H9 (cell line): ENCODE data around the gene SSNA1. TPM values are rescaled to one million over a fixed set of nuclear protein-coding genes. Genes with fewer than 3 reads are reported as not detected.

ENCODE experiments used
- DNase-seq: peaks from one replicate; pipeline ENCODE4 v3.0.0-alpha.2; 2017
- H2AFZ ChIP-seq: one replicate; pipeline ENCODE4 v1.6.1; 2013; ENCODE audit warnings: mild to moderate bottlenecking, low read length, control low read depth, moderate library complexity
- H2AK5ac ChIP-seq: 2 replicates; pipeline ENCODE4 v1.6.1; 2013; ENCODE audit warnings: low read length, control low read depth, mixed read lengths; ENCODE audit not compliant: insufficient read length
- H2BK120ac ChIP-seq: one replicate; pipeline ENCODE4 v1.6.1; 2013; ENCODE audit warnings: low read depth, mild to moderate bottlenecking, low read length, control low read depth, inconsistent platforms; ENCODE audit not compliant: poor library complexity, severe bottlenecking
- H2BK12ac ChIP-seq: 2 replicates; pipeline ENCODE4 v1.6.1; 2013; ENCODE audit warnings: low read length, control low read depth, mixed read lengths, low read depth; ENCODE audit not compliant: insufficient read length
- H2BK15ac ChIP-seq: 2 replicates; pipeline ENCODE4 v1.6.1; 2013; ENCODE audit warnings: low read depth, low read length, control low read depth
- H2BK20ac ChIP-seq: one replicate; pipeline ENCODE4 v1.6.1; 2013; ENCODE audit warnings: low read depth, mild to moderate bottlenecking, low read length, control low read depth, inconsistent platforms; ENCODE audit not compliant: poor library complexity, severe bottlenecking
- H2BK5ac ChIP-seq: 2 replicates; pipeline ENCODE4 v1.6.1; 2013; ENCODE audit warnings: low read length, control low read depth, mixed read lengths; ENCODE audit not compliant: insufficient read length
- H3K14ac ChIP-seq: 2 replicates; pipeline ENCODE4 v1.6.1; 2013; ENCODE audit warnings: low read length, control low read depth; ENCODE audit not compliant: insufficient read depth
- H3K18ac ChIP-seq: 2 replicates; pipeline ENCODE4 v1.6.1; 2013; ENCODE audit warnings: low read depth, mild to moderate bottlenecking, mixed read lengths, low read length, control low read depth; ENCODE audit not compliant: insufficient read length
- H3K23ac ChIP-seq: 2 replicates; pipeline ENCODE4 v1.6.1; 2013; ENCODE audit warnings: low read length, control low read depth, mixed read lengths, low read depth; ENCODE audit not compliant: insufficient read length
- H3K23me2 ChIP-seq: 2 replicates; pipeline ENCODE4 v1.6.1; 2013; ENCODE audit warnings: low read depth, mild to moderate bottlenecking, mixed read lengths, low read length, control low read depth; ENCODE audit not compliant: insufficient read length, poor library complexity, severe bottlenecking
- H3K27ac ChIP-seq: 2 replicates; pipeline ENCODE4 v1.5.1; 2013; ENCODE audit warnings: low read length, control low read depth, mixed read lengths, low read depth; ENCODE audit not compliant: insufficient read length
- H3K27me3 ChIP-seq: 2 replicates; pipeline ENCODE4 v1.6.1; 2013; ENCODE audit warnings: low read length, control low read depth, inconsistent platforms; ENCODE audit not compliant: insufficient read depth
- H3K4ac ChIP-seq: 2 replicates; pipeline ENCODE4 v1.6.1; 2013; ENCODE audit warnings: low read depth, mild to moderate bottlenecking, control low read depth, inconsistent platforms, low read length, moderate library complexity
- H3K4me1 ChIP-seq: 2 replicates; pipeline ENCODE4 v1.6.1; 2013; ENCODE audit warnings: low read length, control low read depth, inconsistent platforms; ENCODE audit not compliant: insufficient read depth
- H3K4me2 ChIP-seq: 2 replicates; pipeline ENCODE4 v1.6.1; 2013; ENCODE audit warnings: low read length, control low read depth, mixed read lengths; ENCODE audit not compliant: insufficient read length, insufficient read depth
- H3K56ac ChIP-seq: 2 replicates; pipeline ENCODE4 v1.6.1; 2013; ENCODE audit warnings: low read depth, mild to moderate bottlenecking, mixed read lengths, low read length, control low read depth; ENCODE audit not compliant: insufficient read length
- H3K79me1 ChIP-seq: 2 replicates; pipeline ENCODE4 v1.6.1; 2013; ENCODE audit warnings: low read depth, mild to moderate bottlenecking, moderate library complexity, low read length, control low read depth, inconsistent platforms; ENCODE audit not compliant: insufficient read depth, poor library complexity, severe bottlenecking
- H3K79me2 ChIP-seq: 2 replicates; pipeline ENCODE4 v1.6.1; 2013; ENCODE audit warnings: low read length, control low read depth, inconsistent platforms; ENCODE audit not compliant: insufficient read depth
- H3K9ac ChIP-seq: 2 replicates; pipeline ENCODE4 v1.6.1; 2013; ENCODE audit warnings: low read length, control low read depth, mixed read lengths; ENCODE audit not compliant: insufficient read length; ENCODE audit errors: extremely low read depth
- H3K9me3 ChIP-seq: one replicate; pipeline ENCODE4 v1.6.1; 2013; ENCODE audit warnings: low read depth, low read length, inconsistent platforms; ENCODE audit not compliant: control insufficient read depth
- H3T11ph ChIP-seq: one replicate; pipeline ENCODE4 v1.6.1; 2013; ENCODE audit warnings: mild to moderate bottlenecking, low read length, control low read depth, inconsistent platforms
- H4K20me1 ChIP-seq: one replicate; pipeline ENCODE4 v1.6.1; 2013; ENCODE audit not compliant: control insufficient read depth, insufficient read length, insufficient read depth
- H4K5ac ChIP-seq: 2 replicates; pipeline ENCODE4 v1.6.1; 2013; ENCODE audit warnings: low read depth, mild to moderate bottlenecking, mixed read lengths, low read length, control low read depth; ENCODE audit not compliant: insufficient read length
- H4K8ac ChIP-seq: replicated peaks from 2 replicates; pipeline ENCODE4 v1.6.1; 2013; ENCODE audit warnings: low read length, control low read depth, mixed read lengths, low read depth; ENCODE audit not compliant: insufficient read length
- H4K91ac ChIP-seq: 2 replicates; pipeline ENCODE4 v1.6.1; 2013; ENCODE audit warnings: low read depth, mild to moderate bottlenecking, moderate library complexity, mixed read lengths, low read length, control low read depth; ENCODE audit not compliant: insufficient read length
- H3K27ac Mint-ChIP-seq, 3 experiments: 2 replicates in 2 of 3; 3 replicates in 1 of 3; pipeline ENCODE4 v1.8.0; 2020 to 2021; ENCODE audit warnings: mixed read lengths in 3 of 3, mild to moderate bottlenecking in 1 of 3, moderate library complexity in 1 of 3
- H3K27me3 Mint-ChIP-seq: 2 replicates; pipeline ENCODE4 v1.8.0; 2021; ENCODE audit warnings: low read depth, mild to moderate bottlenecking, moderate library complexity, mixed read lengths
- H3K36me3 Mint-ChIP-seq, 3 experiments: 2 replicates in 2 of 3; 3 replicates in 1 of 3; pipeline ENCODE4 v1.8.0; 2020 to 2021; ENCODE audit warnings: low read depth in 3 of 3, mixed read lengths in 3 of 3; ENCODE audit not compliant: insufficient read depth in 1 of 3
- H3K4me1 Mint-ChIP-seq, 2 experiments: 2 replicates each; pipeline ENCODE4 v1.8.0; 2020; ENCODE audit warnings: mixed read lengths in 2 of 2
- H3K4me3 Mint-ChIP-seq, 2 experiments: 2 replicates in 1 of 2; 3 replicates in 1 of 2; pipeline ENCODE4 v1.8.0; 2020 to 2021; ENCODE audit warnings: mild to moderate bottlenecking in 2 of 2, mixed read lengths in 2 of 2, moderate library complexity in 1 of 2
- H3K9me3 Mint-ChIP-seq, 2 experiments: 2 replicates in 1 of 2; 3 replicates in 1 of 2; pipeline ENCODE4 v1.8.0; 2020; ENCODE audit warnings: mild to moderate bottlenecking in 2 of 2, mixed read lengths in 2 of 2, moderate library complexity in 1 of 2
- CTCF ChIP-seq: fragments of 200-600 bp; sonication (generic); conservative IDR thresholded peaks from 3 replicates; pipeline ENCODE4 v1.8.0; 2021; ENCODE audit warnings: antibody characterized with exemption, mild to moderate bottlenecking
- WGBS: extraction: QIAGEN DNeasy Blood & Tissue Kit; methylation state at CpG from one replicate; pipeline ENCODE4 v1.1.7; 2013; ENCODE audit warnings: missing lambda C conversion rate, low lambda C conversion rate, mixed read lengths; ENCODE audit not compliant: insufficient read length; ENCODE audit errors: extremely low coverage; 5-methylcytosine and 5-hydroxymethylcytosine counted together
- total RNA-seq: library from RNA; stranded (reverse); gene quantifications from 2 replicates; pipeline ENCODE4 v1.2.1, GENCODE V29; 2021

Gene SSNA1
- total RNA-seq, 1 experiment from 2014 or later, result 69.2 TPM

GRCh38 chr9:137141976-137142936 lies 46.2 kb upstream of the SSNA1 start:
- H2BK5ac ChIP-seq, result no peak overlapping the region
- no peaks in the 10 kb centered on the region for H3K4me1 ChIP-seq
- Mint-ChIP-seq H3K4me1 (peaks cover 0 to 15% of the 10 kb centered on the region in 2 experiments; a peak in 2 of 4 replicates), H3K27ac (no peak overlapping the region; a peak in 1 of 7 replicates), H3K27me3 (peaks cover 85% of the 10 kb centered on the region), H3K4me3 (no peak overlapping the region), H3K9me3 (no peaks in the 10 kb centered on the region; a peak in 1 of 5 replicates), H3K36me3 (no peaks in the 10 kb centered on the region)
- no peak overlapping the region for H3T11ph ChIP-seq
- no peak overlapping the region for H3K9ac ChIP-seq
- H2BK20ac ChIP-seq, result no peak overlapping the region
- H2BK120ac ChIP-seq, result no peak overlapping the region
- H4K8ac ChIP-seq, result no peak overlapping the region
- no peak overlapping the region for H2AFZ ChIP-seq
- no peak overlapping the region for H3K56ac ChIP-seq
- no peaks in the 10 kb centered on the region for H3K79me1 ChIP-seq
- H3K14ac ChIP-seq, result no peak overlapping the region
- no peaks in the 10 kb centered on the region for H3K9me3 ChIP-seq
- H3K23ac ChIP-seq, result no peak overlapping the region
- no CpG with 5 or more reads among the region's 24 CpGs for WGBS
- H4K91ac ChIP-seq, result no peak overlapping the region
- peaks cover 24% of the 10 kb centered on the region; the same call in 1 of the 2 replicates for H3K27me3 ChIP-seq
- peaks cover 2% of the 10 kb centered on the region for H4K20me1 ChIP-seq
- no peak overlapping the region for H2AK5ac ChIP-seq
- H3K4ac ChIP-seq, result no peak overlapping the region
- no peaks in the 10 kb centered on the region for H3K79me2 ChIP-seq
- no peak for TF ChIP-seq CTCF
- no peak overlapping the region for H2BK12ac ChIP-seq
- no peak overlapping the region for H3K18ac ChIP-seq
- no peak overlapping the region for H2BK15ac ChIP-seq
- H3K4me2 ChIP-seq, result no peak overlapping the region
- H3K27ac ChIP-seq, result no peak overlapping the region
- H4K5ac ChIP-seq, result no peak overlapping the region
- DNase-seq, result no peak
- H3K23me2 ChIP-seq, result no peaks in the 10 kb centered on the region
